ENCODE results near the gene MBD4.

The MBD4 gene

GRCh38 chr3:129442486-129442885, 2.7 kb upstream of the MBD4 start:
- no peak for DNase-seq (ENCODE audit: low read depth, low spot score)
- TF ChIP-seq CTCF (IDR thresholded peaks at IDR 0.05; ENCODE audit: low read depth, low read length), result no peak
- in situ Hi-C loops (cut with HindIII; ENCODE audit: low sequenced_read_pairs), result no loop called here
- H3K4me3 ChIP-seq (ENCODE audit: low read depth, low read length), result no peak overlapping the region

- no peak overlapping the region for H3K4me3 ChIP-seq (ENCODE audit: low read depth, low read length)
- in situ Hi-C loops (cut with HindIII; ENCODE audit: low sequenced_read_pairs), result no loop called here
Observed at GRCh38 chr3:129441782-129442181, 2.0 kb upstream of the MBD4 start.

GRCh38 chr3:129441215-129441614, 1.5 kb upstream of the MBD4 start:
- TF ChIP-seq CTCF (IDR thresholded peaks at IDR 0.05; ENCODE audit: low read depth, low read length), result no peak
- DNase-seq (ENCODE audit: low read depth, low spot score), result no peak
- in situ Hi-C loops (cut with HindIII; ENCODE audit: low sequenced_read_pairs), result no loop called here
- H3K4me3 ChIP-seq (ENCODE audit: low read depth, low read length), result peak overlapping the region; percentile 95

More at GRCh38 chr3:129441782-129442181, 2.0 kb upstream of the MBD4 start:
- DNase-seq (ENCODE audit: low read depth, low spot score), result peak; percentile 53
- no peak for TF ChIP-seq CTCF (IDR thresholded peaks at IDR 0.05; ENCODE audit: low read depth, low read length)

- in situ Hi-C loops (cut with HindIII; ENCODE audit: low sequenced_read_pairs), result no loop called here
- DNase-seq (ENCODE audit: low read depth, low spot score), result no peak
- TF ChIP-seq CTCF (IDR thresholded peaks at IDR 0.05; ENCODE audit: low read depth, low read length), result no peak
- H3K4me3 ChIP-seq (ENCODE audit: low read depth, low read length), result peak overlapping the region; percentile 95
Observed at GRCh38 chr3:129440618-129441190, 956 bp upstream of the MBD4 start.

- H3K4me3 ChIP-seq (ENCODE audit: low read depth, low read length), result peak overlapping the region; percentile 95
- TF ChIP-seq CTCF (IDR thresholded peaks at IDR 0.05; ENCODE audit: low read depth, low read length), result no peak
- peak; percentile 19 for DNase-seq (ENCODE audit: low read depth, low spot score)
- in situ Hi-C loops (cut with HindIII; ENCODE audit: low sequenced_read_pairs), result no loop called here
Observed at GRCh38 chr3:129439226-129439816, 427 bp downstream of the MBD4 start.

- DNase-seq (ENCODE audit: low read depth, low spot score), result no peak
- no peak overlapping the region for H3K4me3 ChIP-seq (ENCODE audit: low read depth, low read length)
- TF ChIP-seq CTCF (IDR thresholded peaks at IDR 0.05; ENCODE audit: low read depth, low read length), result no peak
- in situ Hi-C loops (cut with HindIII; ENCODE audit: low sequenced_read_pairs), result no loop called here
Observed at GRCh38 chr3:129435367-129435766, 4.4 kb downstream of the MBD4 start.
